Neural cell (in vitro differentiated cells): ENCODE data around the gene PARP16. TPM values are rescaled to one million over a fixed set of nuclear protein-coding genes. Genes with fewer than 3 reads are reported as not detected.

Source experiments
- H2AFZ ChIP-seq: fragments of 200-600, 300-800 bp; sonication (generic), shearing (Covaris generic); 2 replicates; pipeline ENCODE4 v1.6.0; 2014; ENCODE audit warnings: low read depth, mild to moderate bottlenecking, antibody characterized with exemption, low read length, moderate library complexity
- H3F3A ChIP-seq: fragments of 200-600 bp; shearing (Covaris generic); 2 replicates; pipeline ENCODE4 v1.6.1; 2016; ENCODE audit warnings: mild to moderate bottlenecking, moderate library complexity, mixed read lengths, antibody characterized with exemption, low read length; ENCODE audit not compliant: insufficient read depth, poor library complexity, severe bottlenecking
- H3K27ac ChIP-seq: fragments of 200-600, 300-800 bp; sonication (generic), shearing (Covaris generic); 2 replicates; pipeline ENCODE4 v1.5.1; 2014; ENCODE audit warnings: mild to moderate bottlenecking, low read length, moderate library complexity
- H3K27me3 ChIP-seq: fragments of 300-800, 200-600 bp; sonication (generic), shearing (Covaris generic); 2 replicates; pipeline ENCODE4 v1.6.0; 2014; ENCODE audit warnings: mild to moderate bottlenecking, low read depth, low read length, moderate library complexity; ENCODE audit not compliant: insufficient read depth
- H3K36me3 ChIP-seq: fragments of 300-800, 200-600 bp; sonication (generic), shearing (Covaris generic); 2 replicates; pipeline ENCODE4 v1.5.1; 2014; ENCODE audit warnings: mild to moderate bottlenecking, antibody characterized with exemption, low read length, moderate library complexity; ENCODE audit not compliant: insufficient read depth
- H3K4me2 ChIP-seq: fragments of 300-800, 200-600 bp; sonication (generic), shearing (Covaris generic); 2 replicates; pipeline ENCODE4 v1.6.0; 2014; ENCODE audit warnings: mild to moderate bottlenecking, low read length
- H3K4me3 ChIP-seq: fragments of 300-800, 200-600 bp; sonication (generic), shearing (Covaris generic); 2 replicates; pipeline ENCODE4 v1.5.1; 2014; ENCODE audit warnings: mild to moderate bottlenecking, low read length, moderate library complexity
- H3K79me2 ChIP-seq: fragments of 200-600 bp; shearing (Covaris generic); replicated peaks from 2 replicates; pipeline ENCODE4 v1.6.0; 2014; ENCODE audit warnings: mild to moderate bottlenecking, low read length, moderate library complexity; ENCODE audit not compliant: insufficient read depth
- H3K9ac ChIP-seq: fragments of 300-800, 200-600 bp; sonication (generic), shearing (Covaris generic); 2 replicates; pipeline ENCODE4 v1.6.1; 2016; ENCODE audit warnings: mild to moderate bottlenecking, low read length, mixed read lengths
- H3K9me2 ChIP-seq: fragments of 200-600 bp; shearing (Covaris generic); 2 replicates; pipeline ENCODE4 v1.6.1; 2016; ENCODE audit warnings: mild to moderate bottlenecking, low read length, mixed read lengths; ENCODE audit not compliant: insufficient read depth
- H3K9me3 ChIP-seq: fragments of 200-600, 300-800 bp; sonication (generic), shearing (Covaris generic); 2 replicates; pipeline ENCODE4 v1.6.1; 2016; ENCODE audit warnings: mild to moderate bottlenecking, mixed run types, low read length, moderate library complexity, mixed read lengths
- H4K20me1 ChIP-seq: fragments of 200-600 bp; shearing (Covaris generic); 2 replicates; pipeline ENCODE4 v1.6.1; 2016; ENCODE audit warnings: mild to moderate bottlenecking, mixed run types; ENCODE audit not compliant: insufficient read depth
- CTCF ChIP-seq: fragments of 450-650 bp; IDR thresholded peaks from 2 replicates; pipeline ENCODE4 v1.5.1; 2014; ENCODE audit warnings: antibody characterized with exemption, mild to moderate bottlenecking, moderate library complexity; ENCODE audit not compliant: poor library complexity, severe bottlenecking
- EP300 ChIP-seq: fragments of 450-650 bp; conservative IDR thresholded peaks from 2 replicates; pipeline ENCODE4 v1.6.1; 2014; ENCODE audit warnings: antibody characterized with exemption, mild to moderate bottlenecking, moderate library complexity; ENCODE audit not compliant: poor library complexity, severe bottlenecking
- EZH2 ChIP-seq: fragments of 200-600, 300-800 bp; shearing (Covaris generic), sonication (generic); IDR thresholded peaks from 2 replicates; pipeline ENCODE4 v1.6.1; 2014; ENCODE audit warnings: antibody characterized with exemption, low read length, borderline replicate concordance, mild to moderate bottlenecking; ENCODE audit not compliant: insufficient read depth, poor library complexity, severe bottlenecking
- MXI1 ChIP-seq: fragments of 450-650 bp; conservative IDR thresholded peaks from 2 replicates; pipeline ENCODE4 v1.6.1; 2014; ENCODE audit warnings: antibody characterized with exemption, mild to moderate bottlenecking; ENCODE audit not compliant: poor library complexity, severe bottlenecking
- POLR2AphosphoS5 ChIP-seq: IDR thresholded peaks from 2 replicates; pipeline ENCODE4 v1.6.1; 2012
- RAD21 ChIP-seq: fragments of 450-650 bp; conservative IDR thresholded peaks from 2 replicates; pipeline ENCODE4 v1.6.1; 2014; ENCODE audit warnings: antibody characterized with exemption, mild to moderate bottlenecking, moderate library complexity
- REST ChIP-seq: IDR thresholded peaks from 2 replicates; pipeline ENCODE4 v1.6.1; 2012; ENCODE audit warnings: borderline replicate concordance
- SMC3 ChIP-seq: fragments of 450-650 bp; conservative IDR thresholded peaks from 2 replicates; pipeline ENCODE4 v1.6.1; 2014; ENCODE audit warnings: antibody characterized with exemption, mild to moderate bottlenecking, moderate library complexity; ENCODE audit not compliant: poor library complexity
- TAF1 ChIP-seq: IDR thresholded peaks from 2 replicates; pipeline ENCODE4 v1.6.1; 2012; ENCODE audit warnings: low read depth
- polyA plus RNA-seq: library from polyadenylated mRNA; depleted of rRNA; stranded (reverse); fragments of >200 nt; gene quantifications from 2 replicates; pipeline ENCODE4 v1.2.3, GENCODE V29; 2014

The PARP16 gene
- polyA plus RNA-seq, 1 donor from 2014 or later: 17.0 TPM

GRCh38 chr15:65310431-65311137 is 23.9 kb upstream of the PARP16 start:
- no peaks in the 10 kb centered on the region for H3K9me2 ChIP-seq
- H3K4me2 ChIP-seq: no peak overlapping the region
- H3K4me3 ChIP-seq: no peak overlapping the region
- TF ChIP-seq EZH2 (no peak), TAF1 (no peak), RAD21 (no peak), SMC3 (no peak), CTCF (no peak), REST (no peak)
- H3K9ac ChIP-seq: no peak overlapping the region
- H3K36me3 ChIP-seq: no peaks in the 10 kb centered on the region
- no peaks in the 10 kb centered on the region for H3K79me2 ChIP-seq
- H2AFZ ChIP-seq: no peak overlapping the region
- H4K20me1 ChIP-seq: no peaks in the 10 kb centered on the region
- H3K9me3 ChIP-seq: no peaks in the 10 kb centered on the region
- no peak overlapping the region for H3K27ac ChIP-seq
- no peaks in the 10 kb centered on the region for H3F3A ChIP-seq
- no peaks in the 10 kb centered on the region for H3K27me3 ChIP-seq

- Histone ChIP-seq H3K4me3 (no peak overlapping the region), H3K27ac (no peak overlapping the region), H3K9me3 (no peaks in the 10 kb centered on the region), H3K4me2 (no peak overlapping the region), H3K36me3 (no peaks in the 10 kb centered on the region), H3K9ac (no peak overlapping the region), H4K20me1 (no peaks in the 10 kb centered on the region), H3K79me2 (no peaks in the 10 kb centered on the region), H3K9me2 (no peaks in the 10 kb centered on the region), H3F3A (no peaks in the 10 kb centered on the region), H2AFZ (no peak overlapping the region), H3K27me3 (no peaks in the 10 kb centered on the region)
- TF ChIP-seq TAF1: no peak
- TF ChIP-seq REST: no peak
- TF ChIP-seq POLR2AphosphoS5: no peak
- no peak for TF ChIP-seq EP300
- no peak for TF ChIP-seq MXI1
- no peak for TF ChIP-seq SMC3
- TF ChIP-seq CTCF: no peak
- no peak for TF ChIP-seq RAD21
- no peak for TF ChIP-seq EZH2
Observed at GRCh38 chr15:65309882-65310418, 23.3 kb upstream of the PARP16 start.
